Loucy (cell line): ENCODE measurements around the gene TUBGCP5.

Source experiments
- EZH2phosphoT487 ChIP-seq: fragments of 200-600 bp; IDR thresholded peaks from 2 replicates; pipeline ENCODE4 v1.6.1; 2018; ENCODE audit warnings: antibody characterized with exemption, mild to moderate bottlenecking, moderate library complexity, borderline replicate concordance
- TF ChIP-seq, protein P1 (sequence below): fragments of 200-600 bp; sonication (generic); conservative IDR thresholded peaks from 2 replicates; pipeline ENCODE4 v1.5.1; 2014; ENCODE audit warnings: mild to moderate bottlenecking, antibody characterized with exemption, low read length

- TF ChIP-seq, protein P1, sequence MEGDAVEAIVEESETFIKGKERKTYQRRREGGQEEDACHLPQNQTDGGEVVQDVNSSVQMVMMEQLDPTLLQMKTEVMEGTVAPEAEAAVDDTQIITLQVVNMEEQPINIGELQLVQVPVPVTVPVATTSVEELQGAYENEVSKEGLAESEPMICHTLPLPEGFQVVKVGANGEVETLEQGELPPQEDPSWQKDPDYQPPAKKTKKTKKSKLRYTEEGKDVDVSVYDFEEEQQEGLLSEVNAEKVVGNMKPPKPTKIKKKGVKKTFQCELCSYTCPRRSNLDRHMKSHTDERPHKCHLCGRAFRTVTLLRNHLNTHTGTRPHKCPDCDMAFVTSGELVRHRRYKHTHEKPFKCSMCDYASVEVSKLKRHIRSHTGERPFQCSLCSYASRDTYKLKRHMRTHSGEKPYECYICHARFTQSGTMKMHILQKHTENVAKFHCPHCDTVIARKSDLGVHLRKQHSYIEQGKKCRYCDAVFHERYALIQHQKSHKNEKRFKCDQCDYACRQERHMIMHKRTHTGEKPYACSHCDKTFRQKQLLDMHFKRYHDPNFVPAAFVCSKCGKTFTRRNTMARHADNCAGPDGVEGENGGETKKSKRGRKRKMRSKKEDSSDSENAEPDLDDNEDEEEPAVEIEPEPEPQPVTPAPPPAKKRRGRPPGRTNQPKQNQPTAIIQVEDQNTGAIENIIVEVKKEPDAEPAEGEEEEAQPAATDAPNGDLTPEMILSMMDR, result no peak
- no peak for TF ChIP-seq EZH2phosphoT487
These were observed 84.4 kb downstream of the TUBGCP5 start for GRCh38 chr15:22954798-22955543.
